Activated naive CD8-positive, alpha-beta T cell treated with anti-CD3 and anti-CD28 coated beads, Interleukin-2, amount 10 ng/mL, durations not matched to agents 7 days and 5 days (primary cell): ENCODE results near the gene PCDHGC5. TPM values are rescaled to one million over a fixed set of nuclear protein-coding genes. Genes with fewer than 3 reads are reported as not detected.

ENCODE experiments used
- ATAC-seq: fragments of 150-1000 bp; cut with Tn5 transposase; one replicate; pipeline ENCODE4 v1.10.0; 2021; ENCODE audit warnings: low read depth, moderate library complexity
- POLR2A ChIA-PET: fragments of 350-600 bp; sonication (Branson Sonifier 250); formaldehyde crosslinking; loops from one replicate; lab custom pipeline; 2021; ENCODE audit warnings: antibody characterized with exemption; lab: Charles Lee
- DNase-seq: peaks from one replicate; pipeline ENCODE4 v3.0.0; 2021
- H3K27ac Mint-ChIP-seq: one replicate; pipeline ENCODE4 v1.8.0; 2022; ENCODE audit warnings: mild to moderate bottlenecking, mixed read lengths
- H3K27me3 Mint-ChIP-seq: one replicate; pipeline ENCODE4 v1.8.0; 2022; ENCODE audit warnings: mild to moderate bottlenecking, moderate library complexity, mixed read lengths
- H3K36me3 Mint-ChIP-seq: one replicate; pipeline ENCODE4 v1.8.0; 2021; ENCODE audit warnings: mild to moderate bottlenecking, mixed read lengths
- H3K4me1 Mint-ChIP-seq: one replicate; pipeline ENCODE4 v1.8.0; 2021; ENCODE audit warnings: mixed read lengths
- H3K4me3 Mint-ChIP-seq: one replicate; pipeline ENCODE4 v1.8.0; 2022; ENCODE audit warnings: mild to moderate bottlenecking, moderate library complexity, mixed read lengths
- H3K9me3 Mint-ChIP-seq: one replicate; pipeline ENCODE4 v1.8.0; 2021; ENCODE audit warnings: mixed read lengths
- total RNA-seq, 2 experiments: library from RNA; stranded (reverse); gene quantifications; one replicate each; pipeline ENCODE4 v1.2.3, GENCODE V29; 2021

PCDHGC5 gene
- total RNA-seq, 2 experiments from 2014 or later: not detected

DNA sequence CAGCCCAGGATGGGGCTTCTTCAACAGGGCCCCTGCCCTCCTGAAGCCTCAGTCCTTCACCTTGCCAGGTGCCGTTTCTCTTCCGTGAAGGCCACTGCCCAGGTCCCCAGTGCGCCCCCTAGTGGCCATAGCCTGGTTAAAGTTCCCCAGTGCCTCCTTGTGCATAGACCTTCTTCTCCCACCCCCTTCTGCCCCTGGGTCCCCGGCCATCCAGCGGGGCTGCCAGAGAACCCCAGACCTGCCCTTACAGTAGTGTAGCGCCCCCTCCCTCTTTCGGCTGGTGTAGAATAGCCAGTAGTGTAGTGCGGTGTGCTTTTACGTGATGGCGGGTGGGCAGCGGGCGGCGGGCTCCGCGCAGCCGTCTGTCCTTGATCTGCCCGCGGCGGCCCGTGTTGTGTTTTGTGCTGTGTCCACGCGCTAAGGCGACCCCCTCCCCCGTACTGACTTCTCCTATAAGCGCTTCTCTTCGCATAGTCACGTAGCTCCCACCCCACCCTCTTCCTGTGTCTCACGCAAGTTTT is 23.6 kb downstream of the PCDHGC5 start:
- POLR2A ChIA-PET: interaction anchor here (1.0 kb wide), 1 partner anchor 192 kb away, joined by 4 read pairs; the partner anchor contains the start of gene TAF7
- peaks cover 16% of the 10 kb centered on the region for H3K36me3 Mint-ChIP-seq
- H3K27ac Mint-ChIP-seq: peak overlapping the region; percentile 26
- H3K9me3 Mint-ChIP-seq: no peaks in the 10 kb centered on the region
- H3K4me1 Mint-ChIP-seq: peaks cover 26% of the 10 kb centered on the region
- peak; percentile 88 for DNase-seq
- peak overlapping the region; percentile 80 for H3K4me3 Mint-ChIP-seq
- no peaks in the 10 kb centered on the region for H3K27me3 Mint-ChIP-seq
- ATAC-seq: peak; percentile 56

DNA sequence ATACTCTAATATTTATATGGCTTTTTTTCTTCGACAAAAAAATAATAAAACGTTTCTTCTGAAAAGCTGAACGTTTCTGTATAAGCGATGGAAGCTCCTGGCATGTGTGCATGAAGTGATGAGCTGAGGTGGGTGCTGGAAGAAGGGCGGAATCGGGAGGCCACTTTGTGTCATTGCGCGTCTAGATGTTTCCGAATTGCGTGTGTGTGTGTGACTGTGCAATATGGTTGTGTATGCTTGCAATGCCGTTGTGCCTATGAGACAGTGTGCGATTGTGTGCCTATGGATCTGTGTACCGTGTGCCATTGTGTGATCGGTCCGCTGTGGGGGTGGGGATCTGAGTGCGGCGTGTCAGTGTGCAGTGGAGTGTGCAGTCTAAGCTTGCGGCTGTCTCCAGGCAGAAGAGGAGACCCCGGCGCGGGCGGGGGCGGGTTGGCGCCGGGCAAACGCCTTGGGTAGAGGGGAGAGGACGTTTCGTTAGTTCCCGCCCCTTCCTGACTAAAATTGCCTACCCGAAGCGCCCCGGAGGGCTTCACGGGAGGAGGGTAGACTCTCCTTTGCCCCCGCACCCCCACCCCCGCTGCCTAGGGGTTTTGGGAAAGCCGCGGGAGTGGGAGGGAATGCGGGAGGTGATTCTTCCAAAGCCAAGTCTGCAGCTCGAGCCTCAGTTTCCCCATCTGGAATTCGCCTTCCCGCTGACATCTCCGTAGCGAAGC is 24.2 kb downstream of the PCDHGC5 start:
- Mint-ChIP-seq H3K4me1 (peaks cover 26% of the 10 kb centered on the region), H3K27me3 (no peaks in the 10 kb centered on the region), H3K36me3 (peaks cover 17% of the 10 kb centered on the region), H3K9me3 (no peaks in the 10 kb centered on the region), H3K4me3 (peak overlapping the region; percentile 80), H3K27ac (peak overlapping the region; percentile 69)
- ATAC-seq (peak; percentile 18), DNase-seq (peak; percentile 43)
- POLR2A ChIA-PET: interaction anchor here (1.0 kb wide), 1 partner anchor 193 kb away, joined by 4 read pairs; the partner anchor contains the start of gene TAF7

DNA sequence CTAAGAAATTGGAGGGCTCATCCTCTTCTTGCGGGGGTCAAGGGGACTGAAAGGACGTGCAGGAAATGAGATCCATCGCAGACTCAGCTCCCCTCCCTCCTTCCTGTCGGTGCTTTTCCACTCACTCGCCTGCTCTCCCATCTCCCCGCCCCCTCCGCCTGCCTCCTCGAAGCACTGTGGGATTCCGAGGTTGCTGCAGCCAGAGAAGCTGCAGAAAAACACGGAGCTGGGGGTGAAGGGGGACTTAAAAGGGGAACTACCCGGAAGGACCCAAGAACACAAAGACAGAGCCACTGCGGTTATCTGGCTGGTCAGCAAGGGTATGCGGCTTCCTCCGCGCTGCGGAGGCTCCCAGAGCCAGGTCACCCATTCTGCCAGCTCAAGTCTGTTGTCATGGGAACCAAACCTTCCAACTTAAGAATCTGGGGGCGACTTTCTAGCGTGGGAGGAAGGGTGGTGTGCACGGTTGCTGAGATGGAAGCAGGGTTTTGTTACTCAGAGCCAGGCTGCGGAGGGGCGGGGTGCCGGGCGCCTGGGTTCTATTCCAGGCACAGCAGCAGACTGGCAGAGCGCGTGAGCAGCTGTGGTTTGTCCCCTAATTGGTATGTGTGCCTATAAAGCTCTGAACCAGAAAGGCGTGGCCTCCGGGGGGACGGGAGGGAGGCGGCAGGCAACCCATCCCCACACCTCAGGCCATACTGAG is 24.9 kb downstream of the PCDHGC5 start:
- Mint-ChIP-seq H3K27ac (peak overlapping the region; percentile 57), H3K4me1 (peaks cover 26% of the 10 kb centered on the region), H3K4me3 (peak overlapping the region; percentile 80), H3K36me3 (peaks cover 18% of the 10 kb centered on the region), H3K9me3 (no peaks in the 10 kb centered on the region), H3K27me3 (no peaks in the 10 kb centered on the region)
- POLR2A ChIA-PET: no interaction called here
- ATAC-seq (peak; percentile 37), DNase-seq (peak; percentile 49)

DNA sequence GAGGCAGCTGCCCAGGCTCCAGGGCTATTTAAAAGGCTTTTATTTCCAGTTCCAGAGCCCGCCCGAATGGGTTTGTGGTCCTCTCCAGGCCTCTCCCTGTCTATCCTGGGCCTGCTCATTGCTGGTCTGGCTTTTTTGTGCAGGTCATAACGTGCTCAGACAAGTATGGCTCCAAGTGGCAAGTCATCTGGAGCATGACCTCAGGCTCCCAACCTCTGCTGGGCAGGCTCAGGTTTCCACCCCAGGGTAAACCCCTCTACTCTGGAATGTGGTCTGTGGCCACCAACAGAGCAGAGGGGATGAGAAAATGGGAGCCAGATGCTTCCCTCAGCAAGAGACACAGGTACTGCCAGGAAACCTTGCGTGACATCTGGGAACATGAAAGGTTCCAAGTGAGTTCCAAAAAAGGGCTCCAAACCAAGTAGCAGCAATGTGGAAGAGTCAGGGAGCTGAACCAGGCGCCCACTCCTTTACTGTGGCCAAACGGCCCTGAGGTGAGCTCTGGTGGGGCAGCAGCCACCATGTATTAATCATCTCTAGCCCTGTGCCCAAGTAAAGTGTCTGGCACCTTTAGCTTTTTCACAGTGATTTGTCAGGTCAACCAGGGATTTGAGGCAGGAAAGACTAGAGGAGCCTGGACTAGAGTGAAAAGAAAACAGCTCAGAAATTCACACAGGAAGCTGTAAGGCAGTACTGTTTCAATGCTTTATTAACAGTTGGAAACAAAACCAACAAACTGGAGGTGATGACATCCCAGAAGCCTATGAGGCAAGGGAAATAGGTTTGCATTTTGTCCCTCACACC is 25.7 kb downstream of the PCDHGC5 start:
- Mint-ChIP-seq H3K9me3 (no peaks in the 10 kb centered on the region), H3K4me1 (peaks cover 26% of the 10 kb centered on the region), H3K27me3 (no peaks in the 10 kb centered on the region), H3K4me3 (no peak overlapping the region), H3K27ac (no peak overlapping the region), H3K36me3 (peaks cover 23% of the 10 kb centered on the region)
- DNase-seq: no peak
- no peak for ATAC-seq
- POLR2A ChIA-PET: no interaction called here

DNA sequence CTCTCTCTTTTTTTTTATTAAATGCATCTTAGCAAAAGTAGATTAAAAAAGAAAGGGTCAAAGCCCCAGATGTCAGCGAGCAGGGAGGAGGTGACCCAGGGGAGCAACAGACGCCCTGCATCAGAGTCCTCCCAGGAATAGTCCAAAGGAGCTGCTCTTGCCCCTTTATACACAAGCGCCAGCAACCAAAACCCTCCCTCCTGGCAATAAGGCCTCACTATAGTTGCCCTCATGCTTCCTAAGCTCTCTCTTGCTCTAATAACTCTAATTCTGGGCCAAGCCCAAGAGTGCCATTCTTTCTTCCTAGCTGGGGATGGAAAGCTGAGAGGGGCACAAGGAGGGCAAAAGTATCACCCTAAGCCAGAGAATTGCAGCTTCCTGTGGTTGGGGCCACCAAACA is 26.3 kb downstream of the PCDHGC5 start:
- H3K36me3 Mint-ChIP-seq: peaks cover 29% of the 10 kb centered on the region
- peak overlapping the region; percentile 24 for H3K27ac Mint-ChIP-seq
- ATAC-seq (no peak), DNase-seq (no peak)
- H3K4me1 Mint-ChIP-seq: peaks cover 26% of the 10 kb centered on the region
- POLR2A ChIA-PET: no interaction called here
- H3K9me3 Mint-ChIP-seq: no peaks in the 10 kb centered on the region
- H3K4me3 Mint-ChIP-seq: no peak overlapping the region
- H3K27me3 Mint-ChIP-seq: no peaks in the 10 kb centered on the region

DNA sequence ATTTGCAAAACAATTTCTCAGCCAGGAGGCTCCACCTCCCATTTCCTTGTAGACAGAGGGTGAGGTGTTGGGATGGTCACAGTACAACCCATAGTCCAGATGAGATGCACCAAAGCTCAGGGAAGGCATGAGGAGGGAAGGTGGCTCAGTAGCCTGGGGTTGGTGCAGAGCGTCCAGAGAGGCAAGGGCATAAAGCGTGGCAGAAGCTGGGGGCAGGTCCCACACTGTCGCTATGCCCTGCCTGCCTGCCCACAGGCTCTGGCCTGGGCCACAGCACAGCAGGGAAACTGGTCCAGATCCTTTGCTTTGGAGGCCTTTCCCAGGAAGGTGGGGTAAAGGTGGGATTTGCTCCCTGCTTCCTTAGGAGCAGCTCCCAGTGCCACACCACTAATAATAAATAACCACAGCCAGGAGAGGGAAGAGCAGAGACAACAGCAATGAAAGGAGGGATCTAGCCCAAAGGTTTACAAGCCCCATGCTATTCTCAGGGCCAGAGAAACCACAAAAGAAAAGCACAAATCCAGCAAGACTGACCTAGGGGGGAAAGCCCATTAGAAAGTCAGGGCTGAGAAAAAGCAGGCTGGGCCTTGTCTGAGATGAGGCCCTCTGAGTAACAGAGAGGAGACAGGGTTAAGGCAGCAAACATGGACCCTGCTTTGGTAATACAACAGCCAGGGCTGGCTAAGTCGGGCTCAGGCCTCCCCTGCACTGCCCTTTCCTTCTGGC is 27.2 kb downstream of the PCDHGC5 start:
- Mint-ChIP-seq H3K9me3 (no peaks in the 10 kb centered on the region), H3K4me3 (no peak overlapping the region)

DNA sequence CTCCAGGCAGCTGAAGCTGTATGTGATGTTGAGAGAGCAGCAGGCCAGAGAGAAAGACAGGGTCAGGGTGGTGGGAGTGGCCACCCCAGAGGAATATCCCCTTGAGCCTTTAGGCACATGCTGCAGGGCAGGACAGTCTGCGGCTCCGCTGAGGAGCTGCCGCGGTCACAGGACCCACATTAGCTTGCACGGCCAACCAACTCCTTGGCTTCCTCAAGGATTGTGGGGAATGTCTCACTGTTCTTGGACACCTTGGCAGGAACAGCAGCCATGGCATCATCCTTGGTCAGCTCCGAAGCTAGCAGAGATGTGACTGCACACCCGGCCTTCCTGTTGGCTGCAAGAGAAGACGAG is 27.8 kb downstream of the PCDHGC5 start:
- H3K4me1 Mint-ChIP-seq: peaks cover 31% of the 10 kb centered on the region

More for the DNA sequence above, 27.2 kb downstream of the PCDHGC5 start:
- POLR2A ChIA-PET: no interaction called here
- no peak overlapping the region for H3K27ac Mint-ChIP-seq
- H3K36me3 Mint-ChIP-seq: peaks cover 32% of the 10 kb centered on the region
- H3K27me3 Mint-ChIP-seq: no peaks in the 10 kb centered on the region
- no peak for DNase-seq
- ATAC-seq: no peak
- H3K4me1 Mint-ChIP-seq: peaks cover 26% of the 10 kb centered on the region

DNA sequence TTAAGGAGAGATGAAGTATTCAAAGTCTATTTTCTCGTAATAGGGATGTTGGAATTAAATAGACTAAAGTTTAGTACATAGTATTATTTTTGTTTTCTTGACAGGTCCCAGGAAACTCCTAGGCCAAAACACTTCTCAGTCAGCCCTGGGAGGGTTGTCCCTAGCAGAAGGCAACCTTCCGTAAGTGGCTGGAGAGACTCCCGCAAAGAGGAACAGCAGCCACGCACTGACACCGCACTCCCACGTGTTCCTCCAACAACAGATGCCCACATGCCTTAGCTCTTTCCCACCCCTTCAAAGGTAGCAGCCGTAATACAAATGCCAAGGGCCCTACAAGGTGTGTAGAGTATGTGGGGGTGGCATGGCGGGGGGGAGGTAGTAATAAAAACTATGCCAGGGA is 28.4 kb downstream of the PCDHGC5 start:
- Mint-ChIP-seq H3K27ac (no peak overlapping the region), H3K9me3 (no peaks in the 10 kb centered on the region), H3K36me3 (peaks cover 40% of the 10 kb centered on the region), H3K27me3 (no peaks in the 10 kb centered on the region), H3K4me3 (no peak overlapping the region), H3K4me1 (peaks cover 34% of the 10 kb centered on the region)
- POLR2A ChIA-PET: interaction anchor here (1.1 kb wide), 1 partner anchor 11 kb away, joined by 3 read pairs; no protein-coding TSS in a partner anchor
- no peak for ATAC-seq
- no peak for DNase-seq

More for the DNA sequence above, 27.8 kb downstream of the PCDHGC5 start:
- ATAC-seq: no peak
- no peak overlapping the region for H3K27ac Mint-ChIP-seq
- DNase-seq: no peak
- no peaks in the 10 kb centered on the region for H3K27me3 Mint-ChIP-seq
- POLR2A ChIA-PET: no interaction called here
- peaks cover 36% of the 10 kb centered on the region for H3K36me3 Mint-ChIP-seq
- H3K9me3 Mint-ChIP-seq: no peaks in the 10 kb centered on the region
- H3K4me3 Mint-ChIP-seq: no peak overlapping the region

DNA sequence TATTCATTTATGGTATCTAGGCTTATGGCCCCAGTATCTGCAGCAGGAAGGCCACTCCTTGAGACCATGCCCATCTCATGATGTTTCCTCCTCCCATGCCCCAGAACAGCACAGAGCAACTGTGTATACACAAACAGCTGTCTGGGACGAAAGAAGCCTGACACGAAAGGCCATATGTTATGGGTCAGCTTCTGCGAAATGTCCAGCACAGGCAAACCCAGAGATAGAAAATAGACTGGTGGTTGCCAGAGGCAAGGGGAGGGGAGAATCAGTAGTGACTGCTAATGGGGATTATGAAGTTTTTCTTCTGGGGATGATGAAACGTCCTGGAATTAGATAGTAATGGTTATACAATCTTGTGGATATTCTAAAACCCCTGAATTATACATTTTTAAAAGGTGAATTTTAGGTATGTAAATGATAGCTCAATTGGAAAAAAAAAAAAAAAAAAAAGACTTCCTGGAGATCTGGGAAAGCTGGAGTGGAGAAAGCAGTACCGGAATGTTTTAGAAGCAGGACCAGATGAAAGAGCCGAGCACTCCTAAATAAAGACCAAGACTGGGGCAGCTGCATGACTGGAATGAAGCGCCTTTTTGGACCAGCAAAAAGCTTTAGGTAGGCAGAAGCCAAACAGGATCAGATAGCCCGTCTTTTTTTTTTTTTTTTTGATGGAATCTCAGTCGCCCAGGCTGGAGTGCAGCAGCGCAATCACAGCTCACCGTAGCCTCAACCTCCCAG is 29.2 kb downstream of the PCDHGC5 start:
- Mint-ChIP-seq H3K27me3 (no peaks in the 10 kb centered on the region), H3K9me3 (no peaks in the 10 kb centered on the region), H3K4me1 (peaks cover 35% of the 10 kb centered on the region), H3K4me3 (no peak overlapping the region), H3K27ac (no peak overlapping the region), H3K36me3 (peaks cover 38% of the 10 kb centered on the region)
- ATAC-seq (no peak), DNase-seq (no peak)
- POLR2A ChIA-PET: interaction anchor here (1.1 kb wide), 1 partner anchor 10 kb away, joined by 3 read pairs; no protein-coding TSS in a partner anchor

DNA sequence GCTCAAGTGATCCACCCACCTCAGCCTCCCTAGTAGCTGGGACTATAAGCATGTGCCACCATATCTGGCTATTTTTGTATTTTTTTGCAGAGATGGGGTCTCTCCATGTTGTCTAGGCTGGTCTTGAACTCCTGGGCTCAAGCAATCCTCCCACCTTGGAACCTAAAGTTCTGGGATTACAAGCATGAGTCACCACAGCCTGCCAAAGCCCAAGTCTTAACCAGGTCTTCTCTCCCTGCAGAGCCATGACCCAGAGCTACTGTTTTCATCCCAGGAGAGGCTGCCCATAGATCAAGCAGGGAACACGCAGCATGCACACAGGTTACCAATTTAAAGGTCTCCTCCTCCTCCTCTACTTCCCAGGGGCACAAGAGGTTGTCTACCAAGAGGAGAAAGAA is 29.7 kb downstream of the PCDHGC5 start:
- H3K36me3 Mint-ChIP-seq: peaks cover 41% of the 10 kb centered on the region
- POLR2A ChIA-PET: no interaction called here
- peaks cover 34% of the 10 kb centered on the region for H3K4me1 Mint-ChIP-seq

DNA sequence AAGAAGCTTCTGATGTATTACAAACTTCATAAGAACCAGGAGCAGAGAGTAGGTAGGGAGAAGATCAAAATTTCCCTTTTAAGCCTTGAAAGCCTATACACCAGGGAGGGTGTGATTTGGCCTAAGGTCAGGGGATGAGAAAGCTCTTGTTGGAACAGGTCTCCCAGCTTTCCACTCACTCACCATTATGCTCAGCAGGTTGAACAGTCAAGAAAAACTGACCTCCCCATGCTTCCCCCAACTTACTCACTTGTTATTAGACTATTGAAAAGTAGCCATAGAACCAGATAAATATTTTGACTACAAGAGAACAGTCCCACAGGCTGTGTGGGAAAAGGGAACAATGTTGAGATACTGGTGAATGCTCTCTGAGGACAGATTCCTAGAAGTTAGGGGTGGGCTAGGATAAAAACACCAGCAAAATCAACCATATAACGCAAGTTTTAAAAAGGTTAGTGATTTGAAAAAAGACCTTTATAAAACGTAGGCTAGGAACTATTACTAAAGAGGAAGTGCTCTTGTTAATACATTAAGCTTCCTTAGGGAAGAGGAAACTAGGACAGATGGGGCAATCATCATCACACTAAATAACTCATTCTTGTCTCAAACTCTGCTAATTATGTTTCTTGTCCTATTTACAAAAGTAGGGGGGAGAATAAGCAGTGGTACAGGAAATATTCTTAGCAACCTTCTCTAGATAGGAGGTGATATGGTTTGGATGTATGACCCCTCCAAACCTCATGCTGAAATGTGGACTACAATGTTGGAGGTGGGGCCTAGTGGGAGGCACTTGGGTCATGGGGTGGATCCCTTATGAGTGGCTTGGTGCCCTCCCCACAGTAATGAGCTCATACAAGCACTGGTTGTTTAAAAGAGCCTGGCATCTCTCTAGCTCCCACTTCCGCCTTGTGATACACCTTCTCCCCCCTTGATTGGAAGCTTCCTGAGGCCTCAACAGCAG is 31.0 kb downstream of the PCDHGC5 start:
- H3K4me3 Mint-ChIP-seq: no peak overlapping the region
- ATAC-seq: no peak
- POLR2A ChIA-PET: no interaction called here
- no peak for DNase-seq
- no peak overlapping the region for H3K27ac Mint-ChIP-seq
- H3K4me1 Mint-ChIP-seq: peaks cover 27% of the 10 kb centered on the region
- H3K36me3 Mint-ChIP-seq: peaks cover 44% of the 10 kb centered on the region
- no peaks in the 10 kb centered on the region for H3K27me3 Mint-ChIP-seq
- no peaks in the 10 kb centered on the region for H3K9me3 Mint-ChIP-seq

More for the DNA sequence above, 29.7 kb downstream of the PCDHGC5 start:
- ATAC-seq (no peak), DNase-seq (no peak)
- no peak overlapping the region for H3K27ac Mint-ChIP-seq
- H3K9me3 Mint-ChIP-seq: no peaks in the 10 kb centered on the region
- no peak overlapping the region for H3K4me3 Mint-ChIP-seq
- H3K27me3 Mint-ChIP-seq: no peaks in the 10 kb centered on the region
